Measurements from ENCODE around the gene ABLIM1. TPM values are rescaled to one million over a fixed set of nuclear protein-coding genes. Genes with fewer than 3 reads are reported as not detected.

The ABLIM1 gene
- total RNA-seq, 1 experiment from 2014 or later = 274 TPM

- POLR2A ChIA-PET = interaction anchor here (0.5 kb wide), 1 partner anchor 125 kb away, joined by 13 read pairs; no protein-coding TSS in a partner anchor
- peak overlapping the region; percentile 25 for H3K27ac ChIP-seq (ENCODE audit: low read length)
- TF ChIP-seq CTCF (IDR thresholded peaks at IDR 0.05) = no peak
- no peak for TF ChIP-seq SIN3A (IDR thresholded peaks at IDR 0.05; ENCODE audit: borderline replicate concordance, insufficient read depth, low read depth, low read length)
- no peak for TF ChIP-seq TCF7L2 (IDR thresholded peaks at IDR 0.05; ENCODE audit: low read depth, low read length)
- no peak for TF ChIP-seq REST (IDR thresholded peaks at IDR 0.05; ENCODE audit: insufficient read depth in 1 of 2, low read depth in 2 of 2, low read length in 1 of 2)
- TF ChIP-seq POLR2AphosphoS5 (IDR thresholded peaks at IDR 0.05; ENCODE audit: low read depth, low read length) = no peak
- no peaks in the 10 kb centered on the region for H3K9me3 ChIP-seq (ENCODE audit: control insufficient read depth, insufficient read depth, low read depth, low read length)
- no peak overlapping the region for H3K4me3 ChIP-seq (ENCODE audit: low read depth in 2 of 2, low read length in 2 of 2)
- intact Hi-C loops (cut with micrococcal nuclease; ENCODE audit: unreplicated experiment) (no loop called here), in situ Hi-C loops (cut with HindIII; ENCODE audit: low pct_unique_long_range_greater_than_20kb, low sequenced_read_pairs) (no loop called here)
- CTCF ChIA-PET = interaction anchor here (1.3 kb wide), 1 partner anchor 99 kb away, joined by 9 read pairs; no protein-coding TSS in a partner anchor
- DNase-seq (ENCODE audit: low read depth, low spot score) (no peak), ATAC-seq (no peak)
- BruUV-seq (replicated peaks) = no TSS peak
- H3K36me3 ChIP-seq (ENCODE audit: control insufficient read depth, insufficient read depth, low read length) = no peaks in the 10 kb centered on the region; the same call in 1 of the 2 replicates
- H3K27me3 ChIP-seq (ENCODE audit: control insufficient read depth, insufficient read depth, low read length) = no peaks in the 10 kb centered on the region
- H3K4me1 ChIP-seq (ENCODE audit: control insufficient read depth, insufficient read depth, low read length) = peaks cover 61% of the 10 kb centered on the region
These were observed 52.8 kb downstream of the ABLIM1 start for GRCh38 chr10:114605155-114605797.

GRCh38 chr10:114604357-114605130 is 53.5 kb downstream of the ABLIM1 start:
- peaks cover 55% of the 10 kb centered on the region for H3K4me1 ChIP-seq (ENCODE audit: control insufficient read depth, insufficient read depth, low read length)
- H3K27ac ChIP-seq (ENCODE audit: low read length) = peak overlapping the region; percentile 25
- ChIA-PET POLR2A (no interaction called here), CTCF (interaction anchor here (1.3 kb wide), 1 partner anchor 100 kb away, joined by 9 read pairs; no protein-coding TSS in a partner anchor)
- DNase-seq (ENCODE audit: low read depth, low spot score) (no peak), ATAC-seq (0 out of 2 replicates have a peak, but pooled peaks have one; percentile 41)
- no peaks in the 10 kb centered on the region for H3K27me3 ChIP-seq (ENCODE audit: control insufficient read depth, insufficient read depth, low read length)
- H3K9me3 ChIP-seq (ENCODE audit: control insufficient read depth, insufficient read depth, low read depth, low read length) = no peaks in the 10 kb centered on the region
- in situ Hi-C loops (cut with HindIII; ENCODE audit: low pct_unique_long_range_greater_than_20kb, low sequenced_read_pairs) (no loop called here), intact Hi-C loops (cut with micrococcal nuclease; ENCODE audit: unreplicated experiment) (no loop called here)
- no TSS peak for BruUV-seq (replicated peaks)
- H3K36me3 ChIP-seq (ENCODE audit: control insufficient read depth, insufficient read depth, low read length) = no peaks in the 10 kb centered on the region; the same call in 1 of the 2 replicates
- no peak overlapping the region for H3K4me3 ChIP-seq (ENCODE audit: low read depth in 2 of 2, low read length in 2 of 2)
- TF ChIP-seq SIN3A (IDR thresholded peaks at IDR 0.05; ENCODE audit: borderline replicate concordance, insufficient read depth, low read depth, low read length) (no peak), CTCF (IDR thresholded peaks at IDR 0.05) (no peak), TCF7L2 (IDR thresholded peaks at IDR 0.05; ENCODE audit: low read depth, low read length) (no peak), REST (IDR thresholded peaks at IDR 0.05; ENCODE audit: insufficient read depth in 1 of 2, low read depth in 2 of 2, low read length in 1 of 2) (no peak), POLR2AphosphoS5 (IDR thresholded peaks at IDR 0.05; ENCODE audit: low read depth, low read length) (no peak)

All from Panc1 (cell line).